ENCODE data around the gene ITPK1. TPM values are rescaled to one million over a fixed set of nuclear protein-coding genes. Genes with fewer than 3 reads are reported as not detected.

Gene ITPK1
- polyA plus RNA-seq, 1 of the 3 experiments (the other 2 are of a cell fraction) = 23.2 TPM

DNA sequence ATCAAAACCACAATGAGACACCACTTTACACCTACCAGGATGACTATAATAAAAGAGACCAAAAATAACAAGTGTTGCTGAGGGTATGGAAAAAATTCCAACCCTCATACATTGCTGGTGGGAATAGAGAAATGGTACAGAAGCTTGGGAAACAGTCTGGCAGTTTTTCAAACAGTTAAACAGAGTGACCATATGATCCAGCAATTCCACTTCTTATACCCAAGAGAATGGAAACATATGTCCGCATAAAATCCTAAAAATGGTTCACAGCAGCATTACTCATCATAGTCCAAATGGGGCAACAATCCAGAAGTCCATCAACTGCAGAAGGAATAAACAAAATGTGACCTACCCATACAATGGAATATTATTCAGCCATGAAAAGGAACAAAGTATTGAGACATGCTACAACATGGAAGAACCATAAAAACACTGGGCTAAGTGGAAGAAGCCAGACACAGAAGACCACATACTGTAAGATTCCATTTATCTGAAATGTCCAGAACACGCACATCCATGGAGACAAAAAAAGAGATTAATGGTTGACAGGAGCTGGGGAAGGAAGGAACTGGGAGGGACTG is 148.3 kb downstream of the ITPK1 start:
- no peaks in the 10 kb centered on the region for H3K9me3 ChIP-seq
- no peaks in the 10 kb centered on the region for H3F3A ChIP-seq (replicated peaks; ENCODE audit: insufficient read depth)
- peaks cover 0 to 50% of the 10 kb centered on the region in 2 experiments; a peak in 2 of 4 replicates for H3K4me1 ChIP-seq (ENCODE audit: control insufficient read depth in 1 of 2, insufficient read depth in 2 of 2, low read depth in 1 of 2, low read length in 1 of 2)
- DNase-seq = no peak
- H4K20me1 ChIP-seq (ENCODE audit: insufficient read depth) = no peaks in the 10 kb centered on the region
- H3K4me2 ChIP-seq = no peak overlapping the region
- no peaks in the 10 kb centered on the region for H3K27me3 ChIP-seq (ENCODE audit: insufficient read depth)
- 96% methylated on average over 2 of the region's 2 CpGs for WGBS (ENCODE audit: low lambda C conversion rate)
- no peak overlapping the region for H3K4me3 ChIP-seq (ENCODE audit: low read depth in 2 of 2, low read length in 1 of 2)
- H2AFZ ChIP-seq (ENCODE audit: low read depth) = no peak overlapping the region
- H3K9ac ChIP-seq = no peak overlapping the region
- H3K36me3 ChIP-seq (replicated peaks in 1 of 2; ENCODE audit: control insufficient read depth in 1 of 2, insufficient read depth in 2 of 2, low read length in 1 of 2) = no peaks in the 10 kb centered on the region
- ChIA-PET CTCF (interaction anchor here (1.1 to 1.5 kb wide), 2 partner anchors 22 to 146 kb away, joined by 3 read pairs; no protein-coding TSS in a partner anchor), POLR2A (no interaction called here)
- H3K27ac ChIP-seq (ENCODE audit: low read depth in 2 of 2, low read length in 1 of 2) = no peak overlapping the region
- TF ChIP-seq MXI1 (IDR thresholded peaks at IDR 0.05; ENCODE audit: low read depth, low read length) = no peak
- TF ChIP-seq, protein P1, sequence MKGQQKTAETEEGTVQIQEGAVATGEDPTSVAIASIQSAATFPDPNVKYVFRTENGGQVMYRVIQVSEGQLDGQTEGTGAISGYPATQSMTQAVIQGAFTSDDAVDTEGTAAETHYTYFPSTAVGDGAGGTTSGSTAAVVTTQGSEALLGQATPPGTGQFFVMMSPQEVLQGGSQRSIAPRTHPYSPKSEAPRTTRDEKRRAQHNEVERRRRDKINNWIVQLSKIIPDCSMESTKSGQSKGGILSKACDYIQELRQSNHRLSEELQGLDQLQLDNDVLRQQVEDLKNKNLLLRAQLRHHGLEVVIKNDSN (IDR thresholded peaks at IDR 0.05; ENCODE audit: borderline replicate concordance, low read depth) = no peak
- TF ChIP-seq YY1 (IDR thresholded peaks at IDR 0.05; ENCODE audit: low read depth) = no peak
- TF ChIP-seq SMC3 (IDR thresholded peaks at IDR 0.05; ENCODE audit: low read depth, low read length) = no peak
- TF ChIP-seq FOXM1 (IDR thresholded peaks at IDR 0.05; ENCODE audit: low read depth) = no peak
- no peak for TF ChIP-seq JUND (IDR thresholded peaks at IDR 0.05)
- H3K79me2 ChIP-seq (ENCODE audit: insufficient read depth) = no peaks in the 10 kb centered on the region
- no peaks in the 10 kb centered on the region for H3K9me2 ChIP-seq

DNA sequence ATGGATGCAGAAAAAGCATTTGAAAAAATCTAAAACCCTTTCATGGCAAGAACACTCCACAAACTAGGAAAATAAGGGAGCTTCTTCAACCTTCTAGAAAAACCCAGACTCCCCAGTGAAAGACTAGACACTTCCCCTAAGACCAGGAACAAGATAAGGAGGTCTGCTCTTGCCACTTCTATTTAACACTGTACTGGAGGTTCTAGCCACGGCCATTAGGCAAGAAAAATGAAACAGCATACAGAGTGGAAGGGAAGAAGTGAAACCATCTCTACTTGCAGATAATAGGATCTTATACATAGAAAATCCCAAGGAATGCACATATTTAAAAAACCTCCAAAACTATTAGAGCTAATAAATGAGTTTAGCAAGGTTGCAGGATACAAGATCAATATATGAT is 150.4 kb downstream of the ITPK1 start:
- no peaks in the 10 kb centered on the region for H3K9me3 ChIP-seq
- peak overlapping the region in 1 of 2 experiments; percentile 97; a peak in 2 of 4 replicates for H3K27ac ChIP-seq (ENCODE audit: low read depth in 2 of 2, low read length in 1 of 2)
- no peaks in the 10 kb centered on the region for H4K20me1 ChIP-seq (ENCODE audit: insufficient read depth)
- H3F3A ChIP-seq (replicated peaks; ENCODE audit: insufficient read depth) = no peaks in the 10 kb centered on the region
- TF ChIP-seq MEF2A (IDR thresholded peaks at IDR 0.05; ENCODE audit: borderline replicate concordance, low read depth) (no peak), FOXJ3 (CRISPR knock-in tag; IDR thresholded peaks at IDR 0.05) (no peak), JUND (IDR thresholded peaks at IDR 0.05) (no peak)
- TF ChIP-seq, protein P2, sequence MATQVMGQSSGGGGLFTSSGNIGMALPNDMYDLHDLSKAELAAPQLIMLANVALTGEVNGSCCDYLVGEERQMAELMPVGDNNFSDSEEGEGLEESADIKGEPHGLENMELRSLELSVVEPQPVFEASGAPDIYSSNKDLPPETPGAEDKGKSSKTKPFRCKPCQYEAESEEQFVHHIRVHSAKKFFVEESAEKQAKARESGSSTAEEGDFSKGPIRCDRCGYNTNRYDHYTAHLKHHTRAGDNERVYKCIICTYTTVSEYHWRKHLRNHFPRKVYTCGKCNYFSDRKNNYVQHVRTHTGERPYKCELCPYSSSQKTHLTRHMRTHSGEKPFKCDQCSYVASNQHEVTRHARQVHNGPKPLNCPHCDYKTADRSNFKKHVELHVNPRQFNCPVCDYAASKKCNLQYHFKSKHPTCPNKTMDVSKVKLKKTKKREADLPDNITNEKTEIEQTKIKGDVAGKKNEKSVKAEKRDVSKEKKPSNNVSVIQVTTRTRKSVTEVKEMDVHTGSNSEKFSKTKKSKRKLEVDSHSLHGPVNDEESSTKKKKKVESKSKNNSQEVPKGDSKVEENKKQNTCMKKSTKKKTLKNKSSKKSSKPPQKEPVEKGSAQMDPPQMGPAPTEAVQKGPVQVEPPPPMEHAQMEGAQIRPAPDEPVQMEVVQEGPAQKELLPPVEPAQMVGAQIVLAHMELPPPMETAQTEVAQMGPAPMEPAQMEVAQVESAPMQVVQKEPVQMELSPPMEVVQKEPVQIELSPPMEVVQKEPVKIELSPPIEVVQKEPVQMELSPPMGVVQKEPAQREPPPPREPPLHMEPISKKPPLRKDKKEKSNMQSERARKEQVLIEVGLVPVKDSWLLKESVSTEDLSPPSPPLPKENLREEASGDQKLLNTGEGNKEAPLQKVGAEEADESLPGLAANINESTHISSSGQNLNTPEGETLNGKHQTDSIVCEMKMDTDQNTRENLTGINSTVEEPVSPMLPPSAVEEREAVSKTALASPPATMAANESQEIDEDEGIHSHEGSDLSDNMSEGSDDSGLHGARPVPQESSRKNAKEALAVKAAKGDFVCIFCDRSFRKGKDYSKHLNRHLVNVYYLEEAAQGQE (IDR thresholded peaks at IDR 0.05; ENCODE audit: low read depth, low read length) = no peak
- TF ChIP-seq, protein P3, sequence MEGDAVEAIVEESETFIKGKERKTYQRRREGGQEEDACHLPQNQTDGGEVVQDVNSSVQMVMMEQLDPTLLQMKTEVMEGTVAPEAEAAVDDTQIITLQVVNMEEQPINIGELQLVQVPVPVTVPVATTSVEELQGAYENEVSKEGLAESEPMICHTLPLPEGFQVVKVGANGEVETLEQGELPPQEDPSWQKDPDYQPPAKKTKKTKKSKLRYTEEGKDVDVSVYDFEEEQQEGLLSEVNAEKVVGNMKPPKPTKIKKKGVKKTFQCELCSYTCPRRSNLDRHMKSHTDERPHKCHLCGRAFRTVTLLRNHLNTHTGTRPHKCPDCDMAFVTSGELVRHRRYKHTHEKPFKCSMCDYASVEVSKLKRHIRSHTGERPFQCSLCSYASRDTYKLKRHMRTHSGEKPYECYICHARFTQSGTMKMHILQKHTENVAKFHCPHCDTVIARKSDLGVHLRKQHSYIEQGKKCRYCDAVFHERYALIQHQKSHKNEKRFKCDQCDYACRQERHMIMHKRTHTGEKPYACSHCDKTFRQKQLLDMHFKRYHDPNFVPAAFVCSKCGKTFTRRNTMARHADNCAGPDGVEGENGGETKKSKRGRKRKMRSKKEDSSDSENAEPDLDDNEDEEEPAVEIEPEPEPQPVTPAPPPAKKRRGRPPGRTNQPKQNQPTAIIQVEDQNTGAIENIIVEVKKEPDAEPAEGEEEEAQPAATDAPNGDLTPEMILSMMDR (IDR thresholded peaks at IDR 0.05) = no peak
- POLR2A ChIA-PET = interaction anchor here (1.6 kb wide), 1 partner anchor 21 kb away, joined by 4 read pairs; no protein-coding TSS in a partner anchor
- H3K79me2 ChIP-seq (ENCODE audit: insufficient read depth) = no peaks in the 10 kb centered on the region
- H2AFZ ChIP-seq (ENCODE audit: low read depth) = no peak overlapping the region
- no peak for DNase-seq
- no peaks in the 10 kb centered on the region for H3K36me3 ChIP-seq (replicated peaks in 1 of 2; ENCODE audit: control insufficient read depth in 1 of 2, insufficient read depth in 2 of 2, low read length in 1 of 2)
- H3K4me3 ChIP-seq (ENCODE audit: low read depth in 2 of 2, low read length in 1 of 2) = no peak overlapping the region
- H3K9me2 ChIP-seq = no peaks in the 10 kb centered on the region
- WGBS (ENCODE audit: low lambda C conversion rate) = 66% methylated on average over 1 of the region's 1 CpG
- no peaks in the 10 kb centered on the region for H3K27me3 ChIP-seq (ENCODE audit: insufficient read depth)
- H3K4me1 ChIP-seq (ENCODE audit: control insufficient read depth in 1 of 2, insufficient read depth in 2 of 2, low read depth in 1 of 2, low read length in 1 of 2) = peaks cover 3 to 58% of the 10 kb centered on the region in 2 experiments; a peak in 3 of 4 replicates
- CTCF ChIA-PET = interaction anchor here (0.8 to 1.6 kb wide), 4 partner anchors 9 to 165 kb away, joined by 3 to 6 read pairs (median 4); no protein-coding TSS in a partner anchor
- no peak overlapping the region for H3K9ac ChIP-seq
- H3K4me2 ChIP-seq = no peak overlapping the region

All from SK-N-SH (cell line).